ENCODE data around the gene CST5. TPM values are rescaled to one million over a fixed set of nuclear protein-coding genes. Genes with fewer than 3 reads are reported as not detected.

The CST5 gene
- polyA plus RNA-seq, 1 of the 3 experiments (the other 2 are of a cell fraction) = not detected

DNA sequence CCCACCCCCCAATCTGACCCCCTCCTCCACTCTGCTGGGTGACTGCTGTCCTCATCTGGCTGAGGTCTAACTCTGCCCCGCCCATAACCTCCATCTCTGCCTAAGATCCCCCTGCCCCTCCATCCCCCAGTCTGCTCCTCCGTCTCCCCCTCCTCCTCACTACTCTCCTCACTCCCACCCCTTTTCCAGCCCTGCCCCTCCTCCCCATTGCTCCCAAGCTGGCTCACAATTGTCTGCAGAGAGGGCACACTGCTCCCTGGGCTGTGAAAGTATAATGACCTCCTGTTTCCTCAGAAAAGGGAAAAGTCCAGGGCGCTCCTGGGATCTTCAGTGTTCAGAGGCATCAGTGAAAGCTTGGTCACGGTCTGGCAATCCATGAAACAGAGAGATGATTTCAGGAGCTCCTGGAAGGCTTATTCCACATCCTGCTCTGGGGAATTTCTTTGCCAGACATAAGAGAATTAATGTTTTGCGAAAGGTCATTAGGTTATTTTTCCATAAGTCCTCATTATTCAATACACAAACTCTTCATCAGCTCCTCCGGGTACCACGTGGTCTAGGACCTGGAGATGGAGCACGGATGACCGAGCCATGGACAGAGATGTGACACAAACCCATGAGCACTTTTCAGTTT is 21.5 kb downstream of the CST5 start:
- no peak overlapping the region for H3K9ac ChIP-seq
- POLR2A ChIA-PET = no interaction called here
- no peaks in the 10 kb centered on the region for H4K20me1 ChIP-seq (ENCODE audit: insufficient read depth)
- no peaks in the 10 kb centered on the region for H3K79me2 ChIP-seq (ENCODE audit: insufficient read depth)
- CTCF ChIA-PET = interaction anchor here (0.7 kb wide), 1 partner anchor 186 kb away, joined by 3 read pairs; no protein-coding TSS in a partner anchor
- WGBS (ENCODE audit: low lambda C conversion rate) = 12% methylated on average over 8 of the region's 9 CpGs
- H3K4me1 ChIP-seq (ENCODE audit: control insufficient read depth in 1 of 2, insufficient read depth in 2 of 2, low read depth in 1 of 2, low read length in 1 of 2) = no peaks in the 10 kb centered on the region
- H3K9me3 ChIP-seq = no peaks in the 10 kb centered on the region
- no peaks in the 10 kb centered on the region for H3K27me3 ChIP-seq (ENCODE audit: insufficient read depth)
- TF ChIP-seq TEAD4 (IDR thresholded peaks at IDR 0.05; ENCODE audit: borderline replicate concordance, insufficient read depth) = no peak
- TF ChIP-seq SMC3 (IDR thresholded peaks at IDR 0.05; ENCODE audit: low read depth, low read length) = no peak
- TF ChIP-seq, protein P1, sequence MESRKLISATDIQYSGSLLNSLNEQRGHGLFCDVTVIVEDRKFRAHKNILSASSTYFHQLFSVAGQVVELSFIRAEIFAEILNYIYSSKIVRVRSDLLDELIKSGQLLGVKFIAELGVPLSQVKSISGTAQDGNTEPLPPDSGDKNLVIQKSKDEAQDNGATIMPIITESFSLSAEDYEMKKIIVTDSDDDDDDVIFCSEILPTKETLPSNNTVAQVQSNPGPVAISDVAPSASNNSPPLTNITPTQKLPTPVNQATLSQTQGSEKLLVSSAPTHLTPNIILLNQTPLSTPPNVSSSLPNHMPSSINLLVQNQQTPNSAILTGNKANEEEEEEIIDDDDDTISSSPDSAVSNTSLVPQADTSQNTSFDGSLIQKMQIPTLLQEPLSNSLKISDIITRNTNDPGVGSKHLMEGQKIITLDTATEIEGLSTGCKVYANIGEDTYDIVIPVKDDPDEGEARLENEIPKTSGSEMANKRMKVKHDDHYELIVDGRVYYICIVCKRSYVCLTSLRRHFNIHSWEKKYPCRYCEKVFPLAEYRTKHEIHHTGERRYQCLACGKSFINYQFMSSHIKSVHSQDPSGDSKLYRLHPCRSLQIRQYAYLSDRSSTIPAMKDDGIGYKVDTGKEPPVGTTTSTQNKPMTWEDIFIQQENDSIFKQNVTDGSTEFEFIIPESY (IDR thresholded peaks at IDR 0.05; ENCODE audit: borderline replicate concordance, low read depth) = no peak
- no peak for TF ChIP-seq NFIC (IDR thresholded peaks at IDR 0.05; ENCODE audit: borderline replicate concordance)
- no peak overlapping the region for H3K4me3 ChIP-seq (ENCODE audit: low read depth in 2 of 2, low read length in 1 of 2)
- H3K9me2 ChIP-seq = no peaks in the 10 kb centered on the region
- H3K36me3 ChIP-seq (replicated peaks in 1 of 2; ENCODE audit: control insufficient read depth in 1 of 2, insufficient read depth in 2 of 2, low read length in 1 of 2) = no peaks in the 10 kb centered on the region
- no peaks in the 10 kb centered on the region for H3F3A ChIP-seq (replicated peaks; ENCODE audit: insufficient read depth)
- no peak overlapping the region for H3K4me2 ChIP-seq
- DNase-seq = no peak
- no peak overlapping the region for H3K27ac ChIP-seq (ENCODE audit: low read depth in 2 of 2, low read length in 1 of 2)
- H2AFZ ChIP-seq (ENCODE audit: low read depth) = no peak overlapping the region

GRCh38 chr20:23856736-23857135 is 22.8 kb downstream of the CST5 start:
- no peaks in the 10 kb centered on the region for H3K9me3 ChIP-seq
- H4K20me1 ChIP-seq (ENCODE audit: insufficient read depth) = no peaks in the 10 kb centered on the region
- H3K9me2 ChIP-seq = no peaks in the 10 kb centered on the region
- POLR2A ChIA-PET = no interaction called here
- no peak overlapping the region for H3K4me2 ChIP-seq
- H3K27me3 ChIP-seq (ENCODE audit: insufficient read depth) = no peaks in the 10 kb centered on the region
- TF ChIP-seq RCOR1 (IDR thresholded peaks at IDR 0.05; ENCODE audit: low read length) (no peak), PBX3 (IDR thresholded peaks at IDR 0.05) (no peak), YY1 (IDR thresholded peaks at IDR 0.05; ENCODE audit: low read depth) (no peak), SMC3 (IDR thresholded peaks at IDR 0.05; ENCODE audit: low read depth, low read length) (no peak), SIN3A (IDR thresholded peaks at IDR 0.05; ENCODE audit: borderline replicate concordance, low read depth, low read length) (no peak), MXI1 (IDR thresholded peaks at IDR 0.05; ENCODE audit: low read depth, low read length) (no peak)
- TF ChIP-seq, protein P2, sequence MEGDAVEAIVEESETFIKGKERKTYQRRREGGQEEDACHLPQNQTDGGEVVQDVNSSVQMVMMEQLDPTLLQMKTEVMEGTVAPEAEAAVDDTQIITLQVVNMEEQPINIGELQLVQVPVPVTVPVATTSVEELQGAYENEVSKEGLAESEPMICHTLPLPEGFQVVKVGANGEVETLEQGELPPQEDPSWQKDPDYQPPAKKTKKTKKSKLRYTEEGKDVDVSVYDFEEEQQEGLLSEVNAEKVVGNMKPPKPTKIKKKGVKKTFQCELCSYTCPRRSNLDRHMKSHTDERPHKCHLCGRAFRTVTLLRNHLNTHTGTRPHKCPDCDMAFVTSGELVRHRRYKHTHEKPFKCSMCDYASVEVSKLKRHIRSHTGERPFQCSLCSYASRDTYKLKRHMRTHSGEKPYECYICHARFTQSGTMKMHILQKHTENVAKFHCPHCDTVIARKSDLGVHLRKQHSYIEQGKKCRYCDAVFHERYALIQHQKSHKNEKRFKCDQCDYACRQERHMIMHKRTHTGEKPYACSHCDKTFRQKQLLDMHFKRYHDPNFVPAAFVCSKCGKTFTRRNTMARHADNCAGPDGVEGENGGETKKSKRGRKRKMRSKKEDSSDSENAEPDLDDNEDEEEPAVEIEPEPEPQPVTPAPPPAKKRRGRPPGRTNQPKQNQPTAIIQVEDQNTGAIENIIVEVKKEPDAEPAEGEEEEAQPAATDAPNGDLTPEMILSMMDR (IDR thresholded peaks at IDR 0.05) = no peak
- H3K9ac ChIP-seq = no peak overlapping the region
- no peaks in the 10 kb centered on the region for H3K79me2 ChIP-seq (ENCODE audit: insufficient read depth)
- 0% methylated on average over 5 of the region's 5 CpGs for WGBS (ENCODE audit: low lambda C conversion rate)
- no peak overlapping the region for H3K4me3 ChIP-seq (ENCODE audit: low read depth in 2 of 2, low read length in 1 of 2)
- H3K4me1 ChIP-seq (ENCODE audit: control insufficient read depth in 1 of 2, insufficient read depth in 2 of 2, low read depth in 1 of 2, low read length in 1 of 2) = no peaks in the 10 kb centered on the region
- H3K36me3 ChIP-seq (replicated peaks in 1 of 2; ENCODE audit: control insufficient read depth in 1 of 2, insufficient read depth in 2 of 2, low read length in 1 of 2) = no peaks in the 10 kb centered on the region
- no peak overlapping the region for H3K27ac ChIP-seq (ENCODE audit: low read depth in 2 of 2, low read length in 1 of 2)
- H3F3A ChIP-seq (replicated peaks; ENCODE audit: insufficient read depth) = no peaks in the 10 kb centered on the region
- CTCF ChIA-PET = no interaction called here
- no peak for DNase-seq
- H2AFZ ChIP-seq (ENCODE audit: low read depth) = no peak overlapping the region
